Ishikawa (cell line): Measurements from ENCODE around the gene EML6.

Experiments
- CEBPB ChIP-seq: IDR thresholded peaks from 2 replicates; pipeline ENCODE4 v1.6.1; 2012
- CREB1 ChIP-seq: IDR thresholded peaks from 2 replicates; pipeline ENCODE4 v1.6.1; 2012; ENCODE audit warnings: low read depth
- EGR1 ChIP-seq: IDR thresholded peaks from 2 replicates; pipeline ENCODE4 v1.6.1; 2012
- EP300 ChIP-seq: IDR thresholded peaks from 2 replicates; pipeline ENCODE4 v1.6.1; 2012; ENCODE audit warnings: borderline replicate concordance
- FOXM1 ChIP-seq: IDR thresholded peaks from 2 replicates; pipeline ENCODE4 v1.6.1; 2012; ENCODE audit warnings: low read depth, borderline replicate concordance
- RAD21 ChIP-seq: IDR thresholded peaks from 2 replicates; pipeline ENCODE4 v1.6.1; 2012; ENCODE audit warnings: low read depth
- TAF1 ChIP-seq: IDR thresholded peaks from 2 replicates; pipeline ENCODE4 v1.6.1; 2012; ENCODE audit warnings: low read depth, mild to moderate bottlenecking
- TCF12 ChIP-seq: IDR thresholded peaks from 2 replicates; pipeline ENCODE4 v1.6.1; 2012; ENCODE audit warnings: low read depth
- TEAD4 ChIP-seq: IDR thresholded peaks from 2 replicates; pipeline ENCODE4 v1.6.1; 2012
- USF1 ChIP-seq: IDR thresholded peaks from 2 replicates; pipeline ENCODE4 v1.6.1; 2012
- YY1 ChIP-seq: IDR thresholded peaks from 2 replicates; pipeline ENCODE4 v1.6.1; 2012; ENCODE audit warnings: low read depth
- ZBTB7A ChIP-seq: IDR thresholded peaks from 2 replicates; pipeline ENCODE4 v1.6.1; 2012; ENCODE audit warnings: low read depth
- TF ChIP-seq, protein P1 (sequence below): IDR thresholded peaks from 2 replicates; pipeline ENCODE4 v1.6.1; 2012; ENCODE audit warnings: low read depth, mild to moderate bottlenecking
- TF ChIP-seq, protein P2 (sequence below): IDR thresholded peaks from 2 replicates; pipeline ENCODE4 v1.6.1; 2012

- TF ChIP-seq, protein P1, sequence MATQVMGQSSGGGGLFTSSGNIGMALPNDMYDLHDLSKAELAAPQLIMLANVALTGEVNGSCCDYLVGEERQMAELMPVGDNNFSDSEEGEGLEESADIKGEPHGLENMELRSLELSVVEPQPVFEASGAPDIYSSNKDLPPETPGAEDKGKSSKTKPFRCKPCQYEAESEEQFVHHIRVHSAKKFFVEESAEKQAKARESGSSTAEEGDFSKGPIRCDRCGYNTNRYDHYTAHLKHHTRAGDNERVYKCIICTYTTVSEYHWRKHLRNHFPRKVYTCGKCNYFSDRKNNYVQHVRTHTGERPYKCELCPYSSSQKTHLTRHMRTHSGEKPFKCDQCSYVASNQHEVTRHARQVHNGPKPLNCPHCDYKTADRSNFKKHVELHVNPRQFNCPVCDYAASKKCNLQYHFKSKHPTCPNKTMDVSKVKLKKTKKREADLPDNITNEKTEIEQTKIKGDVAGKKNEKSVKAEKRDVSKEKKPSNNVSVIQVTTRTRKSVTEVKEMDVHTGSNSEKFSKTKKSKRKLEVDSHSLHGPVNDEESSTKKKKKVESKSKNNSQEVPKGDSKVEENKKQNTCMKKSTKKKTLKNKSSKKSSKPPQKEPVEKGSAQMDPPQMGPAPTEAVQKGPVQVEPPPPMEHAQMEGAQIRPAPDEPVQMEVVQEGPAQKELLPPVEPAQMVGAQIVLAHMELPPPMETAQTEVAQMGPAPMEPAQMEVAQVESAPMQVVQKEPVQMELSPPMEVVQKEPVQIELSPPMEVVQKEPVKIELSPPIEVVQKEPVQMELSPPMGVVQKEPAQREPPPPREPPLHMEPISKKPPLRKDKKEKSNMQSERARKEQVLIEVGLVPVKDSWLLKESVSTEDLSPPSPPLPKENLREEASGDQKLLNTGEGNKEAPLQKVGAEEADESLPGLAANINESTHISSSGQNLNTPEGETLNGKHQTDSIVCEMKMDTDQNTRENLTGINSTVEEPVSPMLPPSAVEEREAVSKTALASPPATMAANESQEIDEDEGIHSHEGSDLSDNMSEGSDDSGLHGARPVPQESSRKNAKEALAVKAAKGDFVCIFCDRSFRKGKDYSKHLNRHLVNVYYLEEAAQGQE: no peak
- no peak for TF ChIP-seq CREB1
- TF ChIP-seq CEBPB: no peak
- no peak for TF ChIP-seq EP300
- TF ChIP-seq, protein P2, sequence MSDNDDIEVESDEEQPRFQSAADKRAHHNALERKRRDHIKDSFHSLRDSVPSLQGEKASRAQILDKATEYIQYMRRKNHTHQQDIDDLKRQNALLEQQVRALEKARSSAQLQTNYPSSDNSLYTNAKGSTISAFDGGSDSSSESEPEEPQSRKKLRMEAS: no peak
- no peak for TF ChIP-seq FOXM1
- TF ChIP-seq RAD21: no peak
- no peak for TF ChIP-seq USF1
- no peak for TF ChIP-seq EGR1
- no peak for TF ChIP-seq YY1
- TF ChIP-seq TEAD4: no peak
- no peak for TF ChIP-seq TCF12
- TF ChIP-seq ZBTB7A: no peak
- TF ChIP-seq TAF1: no peak
These were observed 148.1 kb downstream of the EML6 start for GRCh38 chr2:54871457-54872107.
